HG03575 (cell line): Measurements from ENCODE around the gene MYL12A.

ENCODE experiments used
- ATAC-seq: cut with Tn5 transposase; IDR thresholded peaks from one replicate; pipeline ENCODE4 v1.9.1; 2021; ENCODE audit not compliant: unreplicated experiment, insufficient number of reproducible peaks, low FRiP score; ENCODE audit errors: extremely low read depth

Gene MYL12A

DNA sequence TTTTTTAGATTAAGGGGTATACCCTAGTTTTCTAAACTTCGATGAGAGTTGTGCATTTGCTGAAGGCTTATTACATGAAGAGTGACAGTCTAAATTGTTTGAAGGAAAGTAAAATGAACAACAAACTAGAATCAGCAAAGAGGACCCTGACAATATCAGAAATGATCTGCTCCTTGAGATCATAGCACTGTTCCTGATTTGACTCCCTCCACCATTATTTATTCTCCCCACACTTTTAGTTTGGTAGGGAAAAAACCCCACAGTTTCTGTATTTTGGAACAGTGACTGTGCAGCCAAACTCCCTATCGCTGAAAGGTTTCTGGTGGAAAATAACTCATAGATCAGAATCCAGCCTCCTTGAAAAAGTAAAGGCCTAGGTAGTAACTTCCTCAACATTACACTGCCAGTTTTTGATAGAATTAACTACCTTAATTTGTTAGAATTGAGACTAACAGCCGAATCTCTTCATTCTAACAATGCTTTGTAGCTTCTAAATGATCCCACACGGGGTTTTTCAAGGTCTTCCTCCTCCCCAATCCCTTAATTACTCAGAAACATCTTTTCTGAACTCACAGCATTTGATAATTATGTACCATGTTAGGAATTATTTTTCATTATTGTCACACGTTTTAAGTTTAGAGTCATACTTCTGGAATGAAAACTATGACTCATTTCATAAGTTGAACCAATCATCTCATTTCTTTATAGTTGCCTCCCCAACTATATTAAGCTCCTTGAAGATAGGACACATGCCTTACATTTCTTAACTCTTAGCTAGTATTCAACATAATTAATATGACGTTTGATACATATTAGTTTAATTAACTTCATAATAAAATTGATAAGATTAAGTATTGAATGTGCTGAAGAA, 2.9 kb downstream of the MYL12A start:
- no peak for ATAC-seq

DNA sequence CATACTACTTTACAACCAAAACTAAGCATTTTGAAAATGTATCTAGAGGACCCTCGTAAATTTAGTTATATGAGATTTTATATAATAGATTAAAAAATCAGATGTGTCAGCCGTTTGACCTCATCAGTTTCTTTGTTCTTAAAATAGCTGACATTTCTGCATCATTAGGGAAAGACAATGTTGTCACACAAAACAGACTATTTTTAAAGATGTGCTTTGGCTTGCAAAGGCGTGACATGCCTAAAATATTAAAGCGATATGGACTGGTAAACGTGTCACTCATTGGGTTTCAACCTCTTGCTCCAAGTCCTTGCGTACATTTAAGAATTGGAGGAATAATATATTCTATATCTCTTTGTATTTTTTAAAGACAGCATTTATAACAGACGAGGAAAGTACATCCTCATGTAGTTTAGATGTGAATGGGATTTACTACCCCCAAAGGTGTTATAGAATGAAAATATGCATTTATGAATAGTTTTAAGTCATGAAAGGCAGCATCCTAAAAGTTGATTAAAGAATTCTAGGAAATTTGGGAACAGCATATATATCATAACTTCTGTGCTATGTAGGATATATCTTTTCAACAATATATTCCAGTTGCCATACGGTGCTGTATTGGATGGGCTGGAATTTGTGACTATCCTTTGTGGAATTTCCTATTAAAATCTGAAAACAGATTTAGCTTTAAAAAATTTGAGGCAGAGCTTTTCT, 3.8 kb downstream of the MYL12A start:
- no peak for ATAC-seq

DNA sequence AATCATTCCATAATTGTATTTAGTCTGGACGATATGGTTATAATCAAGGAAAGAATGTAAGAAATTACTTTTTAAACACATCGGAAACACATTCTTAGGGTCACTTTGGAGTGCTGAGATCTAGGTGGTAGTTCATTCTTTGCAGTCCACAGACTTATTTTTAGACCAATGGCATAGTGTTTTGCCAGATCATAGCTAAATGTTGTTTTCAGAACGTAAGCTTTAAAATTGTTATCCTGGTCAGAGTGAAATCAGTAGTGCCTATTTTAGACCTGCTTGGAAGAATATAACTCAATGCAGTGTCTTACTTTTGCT, 4.3 kb downstream of the MYL12A start:
- ATAC-seq = no peak

DNA sequence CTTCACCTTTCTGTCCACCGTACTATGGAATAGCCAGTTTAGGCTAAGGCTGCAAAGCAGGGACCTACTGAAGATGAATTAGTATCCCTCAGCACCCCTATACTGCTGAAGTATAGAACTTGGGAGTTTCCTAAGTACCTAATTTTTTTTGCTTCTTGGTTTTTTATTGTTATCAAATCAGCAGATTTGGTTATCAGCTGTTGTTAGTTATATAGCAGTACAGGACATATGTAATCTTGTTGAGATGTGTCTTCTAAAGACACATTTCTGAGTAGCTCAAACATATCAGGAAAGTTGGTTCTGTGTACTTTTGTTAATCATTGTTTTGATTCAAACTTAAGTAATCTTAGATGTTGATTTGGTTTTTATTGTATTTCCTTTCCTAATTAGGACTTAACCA, 5.2 kb downstream of the MYL12A start:
- ATAC-seq = no peak

DNA sequence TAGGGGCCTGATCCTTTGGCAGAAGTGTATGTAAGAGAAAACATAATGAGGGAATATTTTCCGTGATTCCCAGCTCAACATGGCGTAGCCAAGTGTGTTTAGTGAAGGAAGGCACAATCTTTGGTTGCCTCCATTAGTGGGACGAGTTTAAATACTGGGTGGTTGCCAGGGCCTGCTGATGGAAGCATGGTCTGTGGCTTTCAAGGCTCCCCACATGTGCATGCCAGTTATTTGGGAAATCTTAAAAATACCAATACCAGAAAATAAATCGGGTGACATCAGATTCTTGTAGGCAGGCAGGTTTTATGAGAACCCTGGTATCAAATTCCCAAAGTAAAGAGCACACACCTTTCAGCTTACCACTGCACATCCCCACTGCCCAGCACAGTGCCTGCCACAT, 7.1 kb downstream of the MYL12A start:
- no peak for ATAC-seq

DNA sequence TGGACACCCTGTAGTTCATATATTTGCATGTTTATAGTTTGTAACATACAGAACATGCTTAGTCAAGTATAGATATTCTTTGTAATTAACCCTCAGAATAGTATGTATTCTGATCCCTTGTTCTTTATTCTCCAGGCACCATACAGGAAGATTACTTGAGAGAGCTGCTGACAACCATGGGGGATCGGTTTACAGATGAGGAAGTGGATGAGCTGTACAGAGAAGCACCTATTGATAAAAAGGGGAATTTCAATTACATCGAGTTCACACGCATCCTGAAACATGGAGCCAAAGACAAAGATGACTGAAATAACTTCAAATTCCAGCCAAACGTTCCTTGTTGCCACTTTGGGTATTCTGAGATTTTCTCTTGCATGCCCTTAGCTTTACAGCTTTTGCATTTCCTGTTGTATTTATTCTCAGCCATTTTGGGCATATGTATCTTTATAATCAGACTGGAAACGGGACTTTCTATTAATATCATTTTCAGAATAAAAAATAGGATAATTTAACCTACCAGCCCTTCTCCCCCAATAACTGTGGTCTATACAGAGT, 8.1 kb downstream of the MYL12A start:
- no peak for ATAC-seq

DNA sequence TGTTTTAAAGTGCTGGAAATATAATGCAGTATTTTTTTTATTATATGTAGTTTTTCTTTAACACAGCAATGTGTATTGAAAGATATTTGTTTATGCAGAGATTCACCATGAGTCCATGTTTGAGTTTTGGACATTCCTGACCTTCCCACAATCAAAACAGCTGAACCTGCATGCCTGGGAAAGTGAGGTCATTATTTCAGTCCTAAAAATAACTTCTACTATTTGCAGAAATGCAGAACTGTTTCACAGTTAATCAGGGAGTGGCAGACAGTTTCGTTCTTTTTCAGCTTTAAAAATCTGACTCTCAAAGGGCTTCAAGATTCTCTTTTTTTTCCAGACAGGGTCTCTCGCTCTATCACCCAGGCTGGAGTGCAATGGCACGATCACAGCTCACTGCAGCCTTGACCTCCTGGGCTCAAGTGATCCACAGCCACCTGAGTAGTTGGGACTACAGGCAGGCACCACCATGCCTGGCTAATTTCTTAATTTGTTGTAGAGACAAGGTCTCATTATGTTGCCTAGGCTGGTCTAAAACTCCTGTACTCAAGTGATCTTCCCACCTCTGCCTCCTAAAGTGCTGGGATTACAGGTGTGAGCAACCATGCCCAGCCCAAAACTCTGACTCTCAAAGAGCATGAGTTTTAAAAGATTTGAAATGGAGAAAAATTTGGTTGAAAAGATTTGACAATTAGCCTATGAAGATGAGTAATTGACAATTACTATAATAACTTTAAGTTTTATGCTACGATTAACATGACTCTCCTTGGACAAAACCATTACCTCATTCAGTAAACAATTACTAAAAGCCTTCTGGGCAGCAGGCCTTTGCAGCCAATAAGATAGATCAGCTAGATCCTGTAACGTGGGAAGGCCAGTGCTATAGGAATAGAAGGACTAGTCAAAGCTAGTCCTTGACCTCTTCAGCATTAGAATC, 9.4 kb downstream of the MYL12A start:
- no peak for ATAC-seq

DNA sequence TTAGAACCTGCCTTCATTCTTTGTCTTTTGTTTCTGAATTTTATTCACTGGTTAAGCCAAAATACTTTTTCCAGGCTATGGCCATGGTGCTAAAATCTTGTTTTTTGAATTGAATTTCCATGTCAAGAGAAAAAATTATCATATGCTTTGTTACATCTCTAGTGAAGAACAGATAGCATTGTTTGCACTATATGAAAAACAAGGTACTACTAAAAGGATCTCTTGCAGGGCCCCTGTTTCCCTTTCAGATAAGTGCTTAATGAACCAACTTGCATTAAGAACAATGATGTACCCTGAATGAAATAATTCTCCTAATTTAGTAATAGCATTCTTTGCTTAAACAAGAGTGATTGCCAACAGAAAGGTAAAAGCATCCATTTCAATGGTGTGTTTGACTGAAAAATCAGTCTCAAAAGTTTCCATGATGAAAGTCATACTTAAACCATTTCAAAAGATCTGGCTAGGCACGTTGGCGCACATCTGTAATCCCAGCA, 10.1 kb downstream of the MYL12A start:
- ATAC-seq = no peak

DNA sequence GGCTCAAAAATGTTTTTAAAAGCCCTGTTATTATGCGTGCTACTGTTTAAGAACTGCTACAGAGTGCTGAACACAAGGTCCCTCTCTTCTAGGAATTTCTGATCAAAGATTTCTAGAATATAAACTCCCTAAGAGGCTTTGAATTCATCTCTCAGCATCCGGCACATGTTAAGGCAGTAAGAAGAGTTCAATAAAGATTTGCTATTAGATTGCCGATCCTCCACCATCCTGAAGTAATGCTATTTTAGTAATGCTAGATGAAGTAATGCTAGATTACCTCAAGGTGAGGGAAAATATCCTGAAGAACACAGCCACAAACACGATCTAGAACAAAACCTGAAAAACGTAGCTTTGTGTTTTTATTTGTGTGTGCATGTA, 13.4 kb downstream of the MYL12A start:
- no peak for ATAC-seq

DNA sequence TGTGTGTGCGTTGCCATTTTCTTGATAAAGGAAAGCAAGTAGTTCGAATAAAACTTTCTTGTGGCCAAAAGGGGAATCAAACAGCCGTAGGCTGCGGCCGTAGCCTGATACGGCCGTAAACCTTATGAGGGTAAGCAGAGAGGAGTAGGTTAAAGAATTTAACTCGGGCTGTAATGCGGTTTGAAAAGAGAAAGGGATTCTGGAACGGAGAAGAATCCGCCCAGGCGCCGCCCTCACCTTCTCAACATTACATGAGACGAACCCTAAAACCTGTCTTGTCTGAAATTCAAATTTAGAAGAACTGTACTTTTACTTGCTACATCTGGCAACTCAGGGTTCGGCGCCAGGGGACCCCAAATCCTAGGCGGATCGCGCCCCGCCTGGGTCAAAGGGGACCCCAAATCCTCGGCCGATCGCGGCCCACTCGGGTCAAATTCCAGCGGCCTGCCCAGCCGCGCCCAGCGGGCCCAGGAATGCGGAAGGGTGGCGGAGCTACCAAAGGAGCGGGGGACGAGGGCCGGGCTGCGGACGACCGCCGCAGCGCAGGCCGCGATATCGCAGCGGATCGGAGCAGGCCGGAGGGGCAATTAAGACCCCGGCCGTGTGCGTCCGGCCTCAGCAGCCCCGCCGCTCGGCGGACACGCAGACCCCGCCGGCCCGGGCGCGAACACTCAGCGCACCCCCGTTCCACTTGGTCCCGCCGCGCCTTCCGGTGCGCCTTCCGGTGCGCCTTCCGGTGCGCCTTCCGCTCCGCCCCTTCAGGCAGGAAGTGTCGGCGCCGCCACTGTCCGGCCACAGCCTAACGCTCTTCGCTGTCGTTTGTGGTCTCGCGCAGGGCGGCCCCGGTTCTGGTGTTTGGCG, 14.0 kb downstream of the MYL12A start, which contains the start of gene MYL12B:
MYL12B (plus strand) TSS at position 761 of the 861 bp plus-strand sequence. CDS start 10,766 bp downstream, outside the sequence.
- ATAC-seq = peak; percentile 49

DNA sequence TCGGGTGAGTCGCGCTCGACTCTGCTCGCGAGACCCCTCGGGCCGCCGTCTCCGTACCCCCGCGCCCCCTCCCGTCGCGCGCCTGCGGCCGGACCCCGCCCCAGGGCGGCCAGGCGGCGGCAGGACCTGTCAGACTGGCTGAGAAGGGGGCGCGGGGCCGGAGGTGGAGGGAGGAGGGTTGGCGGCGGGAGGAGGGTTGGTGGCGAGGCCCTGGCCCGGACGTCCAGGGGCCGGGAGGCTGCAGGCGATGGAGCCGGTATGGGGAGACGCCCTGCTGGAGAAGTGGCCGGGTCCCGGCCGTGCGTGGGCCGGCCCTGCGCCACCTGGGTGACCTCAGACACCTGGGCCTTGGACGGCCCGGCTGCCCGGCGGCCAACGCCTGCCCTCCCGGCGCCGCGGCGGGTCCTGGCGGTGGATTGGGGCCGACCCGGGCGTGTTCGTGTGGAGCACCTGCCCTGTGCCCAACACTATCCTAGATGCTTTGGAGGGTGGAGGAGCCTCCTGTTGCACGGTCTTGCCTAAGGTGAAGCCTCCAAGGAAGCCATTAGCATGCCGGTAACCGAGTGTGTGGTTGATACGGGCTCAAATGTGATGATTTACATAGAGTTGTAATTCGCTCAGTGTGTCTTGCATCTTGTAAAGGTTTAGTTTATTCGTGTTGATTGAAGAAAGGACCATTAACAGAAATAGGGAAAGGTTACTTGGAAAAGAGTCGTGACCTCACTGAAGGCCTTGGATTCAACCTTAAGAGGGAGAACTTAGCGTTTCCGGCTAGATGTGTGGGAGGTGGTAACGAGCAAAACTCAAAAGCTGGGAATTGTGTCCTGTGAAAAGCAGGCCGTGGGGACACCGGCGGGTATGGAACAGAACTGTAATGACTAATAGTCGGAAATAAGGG, 14.9 kb downstream of the MYL12A start:
- peak; percentile 8 for ATAC-seq

DNA sequence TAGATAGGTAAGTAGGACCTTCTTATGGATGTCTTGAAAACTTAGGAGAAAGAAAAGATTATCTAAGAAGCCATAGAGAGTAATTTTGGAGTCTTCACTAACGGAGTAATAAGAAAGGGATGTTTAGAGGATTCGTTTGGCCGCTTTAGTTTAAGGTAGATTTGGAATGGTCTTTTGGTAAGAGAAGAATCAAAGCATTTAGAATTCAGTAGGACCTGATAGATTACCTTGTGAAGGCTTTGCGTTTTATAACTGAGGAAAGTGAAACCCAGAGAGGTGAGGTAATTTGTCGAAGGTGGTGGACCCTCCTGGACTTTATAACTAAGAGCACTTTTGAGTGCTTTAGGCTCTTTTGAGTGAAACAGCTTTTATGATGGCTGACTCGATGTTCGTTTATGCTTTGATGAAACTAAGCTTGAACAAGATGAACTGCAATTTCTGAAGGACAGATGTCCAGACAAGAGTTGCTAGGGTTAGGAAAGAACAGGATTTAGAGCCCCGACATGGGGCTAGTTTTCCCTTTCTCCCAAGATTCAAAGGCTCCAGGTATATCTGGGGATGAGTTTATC, 15.6 kb downstream of the MYL12A start:
- ATAC-seq = no peak

DNA sequence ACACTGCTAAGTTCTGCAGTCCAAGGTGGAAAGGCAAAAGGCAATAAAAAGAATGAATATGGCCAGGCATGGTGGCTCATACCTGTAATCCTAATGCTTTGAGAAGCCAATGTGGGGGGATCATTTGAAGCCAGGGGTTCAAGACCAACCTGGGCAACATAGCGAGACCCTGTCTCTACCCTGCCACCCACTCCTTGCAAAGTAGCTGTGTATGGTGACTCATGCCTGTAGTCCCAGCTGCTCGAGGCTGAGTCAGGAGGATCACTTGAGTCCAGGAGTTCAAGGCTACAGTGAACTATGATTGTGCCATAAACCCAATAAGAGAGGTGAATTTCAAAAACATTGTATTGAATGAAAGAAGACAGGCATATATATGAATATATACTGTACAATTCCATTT, 16.8 kb downstream of the MYL12A start:
- no peak for ATAC-seq

DNA sequence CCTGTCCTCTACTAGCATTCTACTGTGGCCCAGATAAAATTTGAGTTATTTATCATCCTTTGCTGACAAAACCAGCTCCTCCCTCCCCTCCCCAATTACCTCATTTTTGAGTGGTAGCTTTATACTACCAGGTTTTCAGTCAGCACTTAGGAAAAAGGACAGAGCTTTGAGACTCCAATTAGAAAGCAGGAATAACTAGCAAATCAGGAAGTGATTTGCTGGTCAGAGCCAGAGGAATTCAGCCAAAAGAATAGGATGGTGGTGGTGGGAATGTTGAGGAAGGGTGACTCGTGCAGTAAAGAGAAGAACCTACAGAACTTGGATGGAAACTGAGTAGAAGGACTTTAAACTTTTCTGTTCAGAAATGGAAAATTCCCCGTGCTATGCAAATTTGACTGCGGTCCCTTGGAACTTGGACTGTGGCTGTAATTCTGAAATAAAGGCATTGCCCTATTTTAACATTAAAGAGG, 18.0 kb downstream of the MYL12A start:
- no peak for ATAC-seq

DNA sequence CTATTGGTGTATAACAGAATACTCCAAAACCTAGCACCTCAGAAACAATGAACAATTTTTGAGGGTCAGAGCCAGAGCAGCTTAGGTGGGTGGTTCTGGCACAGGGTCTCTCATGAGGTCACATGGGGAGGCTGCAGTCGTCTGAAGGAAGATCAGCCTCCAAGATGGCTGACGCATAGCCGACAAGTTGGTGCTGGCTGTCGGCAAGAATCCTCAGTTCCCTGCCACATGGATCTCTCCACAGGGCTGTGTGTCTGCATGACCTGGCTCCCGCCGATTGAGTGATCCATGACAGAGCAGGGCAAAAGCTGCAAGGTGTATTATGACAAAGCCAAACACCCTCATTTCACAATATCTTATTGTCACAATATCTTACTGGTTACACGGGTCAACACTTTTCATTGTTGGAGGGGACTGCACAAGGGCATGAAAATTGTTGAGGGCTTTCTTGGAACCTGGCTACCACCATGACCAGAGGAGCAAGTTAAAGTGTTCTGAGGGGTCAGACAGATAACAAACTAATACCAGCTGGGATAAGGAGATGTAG, 18.5 kb downstream of the MYL12A start:
- no peak for ATAC-seq

DNA sequence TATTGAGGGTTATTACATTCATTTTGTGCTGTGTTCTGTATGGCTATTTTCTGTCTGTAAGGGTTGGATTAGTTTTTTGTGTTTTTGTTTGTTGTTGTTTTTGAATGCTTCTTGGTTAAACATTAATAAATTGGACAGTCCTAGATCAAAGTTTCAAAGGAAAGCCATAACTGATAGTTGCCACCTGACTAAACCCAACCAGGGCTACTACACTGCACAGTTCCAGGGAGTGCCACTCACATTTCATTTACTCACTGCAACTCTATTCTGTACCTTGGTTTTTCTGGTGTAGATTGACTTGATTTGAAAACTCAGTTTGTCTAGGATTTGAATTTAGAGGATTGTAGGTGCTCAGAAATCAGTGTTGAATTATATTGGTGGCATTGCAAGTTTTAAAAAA, 20.7 kb downstream of the MYL12A start:
- no peak for ATAC-seq
